Activated B cell treated with CpG ODN at 0.5 μM for 24 hours (primary cell): ENCODE data around the gene ZNF324B. TPM values are rescaled to one million over a fixed set of nuclear protein-coding genes. Genes with fewer than 3 reads are reported as not detected.

Experiments used
- ATAC-seq: fragments of 200-7000 bp; cut with Tn5 transposase; one replicate; pipeline ENCODE4 v1.10.0; 2021; ENCODE audit warnings: low read depth, mild to moderate bottlenecking, moderate library complexity
- CTCF ChIA-PET: fragments of 350-600 bp; sonication (Branson Sonifier 250); formaldehyde crosslinking; loops from one replicate; lab custom pipeline; 2021; ENCODE audit warnings: antibody characterized with exemption; lab: Charles Lee
- POLR2A ChIA-PET: fragments of 350-600 bp; sonication (Branson Sonifier 250); formaldehyde crosslinking; loops from one replicate; lab custom pipeline; 2021; ENCODE audit warnings: antibody characterized with exemption; lab: Charles Lee
- DNase-seq: peaks from one replicate; pipeline ENCODE4 v3.0.0; 2022
- H3K27ac Mint-ChIP-seq: one replicate; pipeline ENCODE4 v1.8.0; 2020; ENCODE audit warnings: mixed read lengths
- H3K27me3 Mint-ChIP-seq: one replicate; pipeline ENCODE4 v1.8.0; 2021; ENCODE audit warnings: mixed read lengths
- H3K36me3 Mint-ChIP-seq: one replicate; pipeline ENCODE4 v1.8.0; 2021; ENCODE audit warnings: low read depth, mixed read lengths
- H3K4me1 Mint-ChIP-seq: one replicate; pipeline ENCODE4 v1.8.0; 2021; ENCODE audit warnings: mixed read lengths
- H3K4me3 Mint-ChIP-seq: one replicate; pipeline ENCODE4 v1.8.0; 2020; ENCODE audit warnings: mild to moderate bottlenecking, mixed read lengths
- H3K9me3 Mint-ChIP-seq: one replicate; pipeline ENCODE4 v1.8.0; 2020; ENCODE audit warnings: mixed read lengths
- CTCF ChIP-seq: fragments of 200-600 bp; IDR thresholded peaks from one replicate; pipeline ENCODE4 v1.8.0; 2022; ENCODE audit warnings: antibody characterized with exemption, mild to moderate bottlenecking
- intact Hi-C: fragments of 100-400 bp; cut with micrococcal nuclease; formaldehyde crosslinking; loops from one replicate; pipeline ENCODE4 v1.15.1; 2024
- total RNA-seq: library from RNA; stranded (reverse); gene quantifications from 2 replicates; pipeline ENCODE4 v1.2.3, GENCODE V29; 2022

ZNF324B gene
- total RNA-seq, 1 donor from 2014 or later, result 11.7 TPM

- Mint-ChIP-seq H3K9me3 (no peaks in the 10 kb centered on the region), H3K4me3 (no peak overlapping the region), H3K27me3 (no peaks in the 10 kb centered on the region), H3K4me1 (peaks cover 16% of the 10 kb centered on the region), H3K36me3 (peaks cover 33% of the 10 kb centered on the region), H3K27ac (no peak overlapping the region)
- intact Hi-C loops, result no loop called here
- no peak for DNase-seq
- POLR2A ChIA-PET, result interaction anchor here (1.0 kb wide), 1 partner anchor 8 kb away, joined by 3 read pairs; no protein-coding TSS in a partner anchor
- ATAC-seq, result no peak
- CTCF ChIA-PET, result no interaction called here
- TF ChIP-seq CTCF, result no peak
Measured at GRCh38 chr19:58455306-58455705, 3.9 kb downstream of the ZNF324B start.

GRCh38 chr19:58456111-58456510, 4.7 kb downstream of the ZNF324B start:
- Mint-ChIP-seq H3K27me3 (no peaks in the 10 kb centered on the region), H3K36me3 (peaks cover 33% of the 10 kb centered on the region), H3K4me3 (no peak overlapping the region), H3K27ac (no peak overlapping the region), H3K4me1 (peaks cover 10% of the 10 kb centered on the region), H3K9me3 (no peaks in the 10 kb centered on the region)
- ChIA-PET CTCF (no interaction called here), POLR2A (no interaction called here)
- TF ChIP-seq CTCF, result no peak
- DNase-seq, result no peak
- intact Hi-C loops, result no loop called here
- no peak for ATAC-seq

- peaks cover 2% of the 10 kb centered on the region for H3K4me1 Mint-ChIP-seq
- intact Hi-C loops, result no loop called here
- no peaks in the 10 kb centered on the region for H3K27me3 Mint-ChIP-seq
- ChIA-PET POLR2A (no interaction called here), CTCF (no interaction called here)
- ATAC-seq (no peak), DNase-seq (no peak)
- no peak overlapping the region for H3K4me3 Mint-ChIP-seq
- no peaks in the 10 kb centered on the region for H3K9me3 Mint-ChIP-seq
- no peak overlapping the region for H3K27ac Mint-ChIP-seq
- peaks cover 18% of the 10 kb centered on the region for H3K36me3 Mint-ChIP-seq
- no peak for TF ChIP-seq CTCF
Measured at GRCh38 chr19:58460039-58460438, 8.6 kb downstream of the ZNF324B start.

- ChIA-PET POLR2A (interaction anchor here (0.9 to 2.1 kb wide), 6 partner anchors 15 to 109 kb away, joined by 3 to 8 read pairs (median 4); partner anchors contain the start of genes TRIM28, ZNF132, ZNF324B and ZNF584), CTCF (no interaction called here)
- Mint-ChIP-seq H3K27ac (peak overlapping the region; percentile 56), H3K4me3 (peak overlapping the region; percentile 81), H3K36me3 (peaks cover 12% of the 10 kb centered on the region), H3K9me3 (no peaks in the 10 kb centered on the region), H3K4me1 (peaks cover 26% of the 10 kb centered on the region), H3K27me3 (no peaks in the 10 kb centered on the region)
- no peak for TF ChIP-seq CTCF
- intact Hi-C loops, result loop anchor here (1.0 to 2.0 kb wide), 9 partner anchors 9 to 139 kb away; partner anchors contain the start of genes RPS5, TRIM28, ZNF132 and ZNF324B
- ATAC-seq, result peak; percentile 19
- DNase-seq, result no peak
Measured at GRCh38 chr19:58466089-58466759, 14.8 kb downstream of the ZNF324B start.

GRCh38 chr19:58466760-58467589, 15.6 kb downstream of the ZNF324B start, which contains the start of gene ZNF324:
TSS of gene ZNF324 (plus strand) at chr19:58467080. CDS start at chr19:58469186, 2,106 bp downstream.
- Mint-ChIP-seq H3K4me3 (peak within 1 kb of the TSS; percentile 81), H3K36me3 (peaks cover 17% of the 10 kb centered on the region), H3K9me3 (no peaks in the 10 kb centered on the region), H3K27me3 (no peaks in the 10 kb centered on the region), H3K27ac (peak within 1 kb of the TSS; percentile 56), H3K4me1 (peaks cover 26% of the 10 kb centered on the region)
- ATAC-seq (peak; percentile 92), DNase-seq (peak; percentile 95)
- CTCF ChIA-PET, result no interaction called here
- POLR2A ChIA-PET, result interaction anchor here (1.5 to 2.1 kb wide), 2 partner anchors 16 to 77 kb away, joined by 5 to 7 read pairs; partner anchors contain the start of genes TRIM28 and ZNF324B
- intact Hi-C loops, result loop anchor here (1.0 to 2.0 kb wide), 9 partner anchors 8 to 140 kb away; partner anchors contain the start of genes RPS5, TRIM28, ZNF132 and ZNF324B
- no peak for TF ChIP-seq CTCF
